VCaP (cell line): Measurements from ENCODE around the gene CMPK2.
A peak's percentile ranks its signal among the peaks of the same experiment; 100 is the strongest.
"Not testable (repeated sequence)": the region's sequence is repeated elsewhere in the genome, so short reads cannot be mapped to it uniquely, and the experiment has no call there.

Experiments
- H3K27ac ChIP-seq: fragments of 450-650 bp; 2 replicates; pipeline ENCODE4 v1.5.1; 2017
- TF ChIP-seq, protein P1 (sequence below): fragments of 450-650 bp; conservative IDR thresholded peaks from 2 replicates; pipeline ENCODE4 v1.5.1; 2017; ENCODE audit warnings: mild to moderate bottlenecking, moderate library complexity

Gene CMPK2

GRCh38 chr2:6866275-6866671 lies 566 bp upstream of the CMPK2 start:
- peak overlapping the region; percentile 77 for H3K27ac ChIP-seq
- TF ChIP-seq, protein P1, sequence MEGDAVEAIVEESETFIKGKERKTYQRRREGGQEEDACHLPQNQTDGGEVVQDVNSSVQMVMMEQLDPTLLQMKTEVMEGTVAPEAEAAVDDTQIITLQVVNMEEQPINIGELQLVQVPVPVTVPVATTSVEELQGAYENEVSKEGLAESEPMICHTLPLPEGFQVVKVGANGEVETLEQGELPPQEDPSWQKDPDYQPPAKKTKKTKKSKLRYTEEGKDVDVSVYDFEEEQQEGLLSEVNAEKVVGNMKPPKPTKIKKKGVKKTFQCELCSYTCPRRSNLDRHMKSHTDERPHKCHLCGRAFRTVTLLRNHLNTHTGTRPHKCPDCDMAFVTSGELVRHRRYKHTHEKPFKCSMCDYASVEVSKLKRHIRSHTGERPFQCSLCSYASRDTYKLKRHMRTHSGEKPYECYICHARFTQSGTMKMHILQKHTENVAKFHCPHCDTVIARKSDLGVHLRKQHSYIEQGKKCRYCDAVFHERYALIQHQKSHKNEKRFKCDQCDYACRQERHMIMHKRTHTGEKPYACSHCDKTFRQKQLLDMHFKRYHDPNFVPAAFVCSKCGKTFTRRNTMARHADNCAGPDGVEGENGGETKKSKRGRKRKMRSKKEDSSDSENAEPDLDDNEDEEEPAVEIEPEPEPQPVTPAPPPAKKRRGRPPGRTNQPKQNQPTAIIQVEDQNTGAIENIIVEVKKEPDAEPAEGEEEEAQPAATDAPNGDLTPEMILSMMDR = peak; percentile 74

DNA sequence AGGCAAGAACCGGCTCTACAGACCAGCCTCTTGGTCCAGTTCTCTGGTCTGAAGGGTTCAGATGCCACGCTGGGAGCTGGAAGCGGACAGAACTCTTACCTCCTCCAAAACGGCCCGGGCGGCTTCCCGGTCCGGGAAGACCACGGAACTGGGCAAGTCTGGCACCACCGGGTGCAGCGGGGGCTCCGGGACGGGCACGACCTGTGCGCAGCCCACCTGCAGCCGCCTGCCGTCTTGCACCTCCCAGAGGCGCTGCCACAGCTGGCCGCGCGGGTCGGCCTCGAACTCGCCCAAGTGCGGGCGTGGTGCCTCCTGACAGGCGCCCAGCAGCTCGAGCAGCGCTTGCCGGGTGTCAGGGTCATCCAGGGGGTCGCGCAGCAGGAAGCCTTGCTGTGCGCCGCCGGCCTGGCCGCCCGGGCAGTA lies 773 bp downstream of the CMPK2 start:
- H3K27ac ChIP-seq = peak overlapping the region; percentile 77
- TF ChIP-seq, protein P1 = no peak

DNA sequence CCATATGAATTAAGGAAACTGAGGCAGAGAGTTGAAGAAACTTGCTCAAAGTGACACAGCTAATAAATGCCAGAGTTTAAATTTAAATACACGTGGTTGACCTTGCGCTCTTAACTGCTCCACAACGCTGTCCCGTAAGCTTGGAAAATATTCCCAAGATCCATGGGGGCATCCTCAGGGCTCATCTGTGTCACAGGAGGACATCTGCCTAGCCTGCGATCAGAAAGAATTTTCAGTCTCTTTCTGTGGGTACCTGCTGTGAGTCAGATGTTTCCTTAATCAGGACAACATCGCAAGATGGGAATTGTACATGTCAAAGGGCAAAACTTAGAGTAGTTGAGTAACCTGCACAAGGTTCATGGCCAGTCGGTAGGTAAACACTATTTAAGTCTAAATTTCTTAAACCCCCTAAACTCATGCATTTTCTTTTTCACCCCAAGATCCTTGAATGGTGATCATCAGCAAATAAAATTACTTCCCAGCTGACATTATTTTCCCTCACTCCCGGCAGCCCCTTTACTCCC lies 1.4 kb downstream of the CMPK2 start:
- TF ChIP-seq, protein P1 = no peak
- no peak overlapping the region for H3K27ac ChIP-seq

DNA sequence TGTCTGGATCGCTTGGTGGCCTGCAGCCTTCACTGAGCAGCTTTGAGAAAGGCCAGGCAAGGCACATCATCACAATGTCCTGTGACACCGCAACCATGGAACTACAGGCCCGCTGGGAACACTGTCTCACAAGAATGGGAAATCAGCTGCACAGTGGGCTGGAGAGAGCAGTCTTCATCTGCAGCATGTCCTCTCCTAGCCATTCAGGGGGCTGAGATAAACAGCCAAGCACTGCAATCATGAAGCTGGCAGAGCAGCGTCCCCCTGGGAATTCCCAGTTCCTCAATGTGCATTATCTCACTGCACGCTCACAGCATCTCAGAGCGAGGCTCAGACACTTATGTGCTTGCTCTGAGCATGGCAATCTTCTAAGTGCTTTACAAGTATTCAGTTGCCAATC lies 1.9 kb downstream of the CMPK2 start:
- H3K27ac ChIP-seq = no peak overlapping the region
- TF ChIP-seq, protein P1 = no peak

GRCh38 chr2:6860296-6860695 lies 5.4 kb downstream of the CMPK2 start:
- TF ChIP-seq, protein P1 = no peak
- no peak overlapping the region for H3K27ac ChIP-seq

GRCh38 chr2:6858466-6859027 lies 7.2 kb downstream of the CMPK2 start:
- not testable (repeated sequence) for H3K27ac ChIP-seq

- TF ChIP-seq, protein P1 = no peak
- H3K27ac ChIP-seq = no peak overlapping the region
These were observed 9.2 kb downstream of the CMPK2 start for GRCh38 chr2:6856548-6856920.

GRCh38 chr2:6855860-6856547 lies 9.7 kb downstream of the CMPK2 start:
- H3K27ac ChIP-seq = no peak overlapping the region
- TF ChIP-seq, protein P1 = no peak
